Measurements from ENCODE around the gene TMEM178A.
"Not testable (repeated sequence)": the region's sequence is repeated elsewhere in the genome, so short reads cannot be mapped to it uniquely, and the experiment has no call there.

TMEM178A gene

GRCh38 chr2:39665811-39666490 lies at the start of gene TMEM178A:
Gene TMEM178A (plus strand): TSS chr2:39665917. CDS start chr2:39665975, 58 bp downstream.
- no peak for DNase-seq (ENCODE audit: low read depth in 2 of 2)

- DNase-seq (ENCODE audit: low read depth in 2 of 2), result no peak
These were observed 47.5 kb upstream of the TMEM178A start for GRCh38 chr2:39618236-39618635.

- DNase-seq (ENCODE audit: low read depth in 2 of 2), result no peak
These were observed 47.0 kb upstream of the TMEM178A start for GRCh38 chr2:39618736-39619135.

- DNase-seq (ENCODE audit: low read depth in 2 of 2), result no peak
These were observed 45.6 kb upstream of the TMEM178A start for GRCh38 chr2:39620067-39620466.

- DNase-seq (ENCODE audit: low read depth in 2 of 2), result no peak
These were observed 44.1 kb upstream of the TMEM178A start for GRCh38 chr2:39621596-39621995.

GRCh38 chr2:39622860-39623259 lies 42.9 kb upstream of the TMEM178A start:
- DNase-seq (ENCODE audit: low read depth in 2 of 2), result no peak

- no peak for DNase-seq (ENCODE audit: low read depth in 2 of 2)
These were observed 41.8 kb upstream of the TMEM178A start for GRCh38 chr2:39623917-39624316.

GRCh38 chr2:39625193-39625926 lies 40.4 kb upstream of the TMEM178A start:
- no peak for DNase-seq (ENCODE audit: low read depth in 2 of 2)

GRCh38 chr2:39625927-39626270 lies 39.8 kb upstream of the TMEM178A start:
- DNase-seq (ENCODE audit: low read depth in 2 of 2), result no peak

- DNase-seq (ENCODE audit: low read depth in 2 of 2), result not testable (repeated sequence)
These were observed 37.4 kb upstream of the TMEM178A start for GRCh38 chr2:39628346-39628745.

- no peak for DNase-seq (ENCODE audit: low read depth in 2 of 2)
These were observed 36.1 kb upstream of the TMEM178A start for GRCh38 chr2:39629646-39630045.

GRCh38 chr2:39631256-39631655 lies 34.5 kb upstream of the TMEM178A start:
- no peak for DNase-seq (ENCODE audit: low read depth in 2 of 2)

GRCh38 chr2:39631718-39632117 lies 34.0 kb upstream of the TMEM178A start:
- no peak for DNase-seq (ENCODE audit: low read depth in 2 of 2)

GRCh38 chr2:39632876-39633275 lies 32.8 kb upstream of the TMEM178A start:
- no peak for DNase-seq (ENCODE audit: low read depth in 2 of 2)

GRCh38 chr2:39636306-39636705 lies 29.4 kb upstream of the TMEM178A start:
- DNase-seq (ENCODE audit: low read depth in 2 of 2), result no peak

GRCh38 chr2:39638581-39638980 lies 27.1 kb upstream of the TMEM178A start:
- DNase-seq (ENCODE audit: low read depth in 2 of 2), result no peak

GRCh38 chr2:39640107-39640506 lies 25.6 kb upstream of the TMEM178A start:
- DNase-seq (ENCODE audit: low read depth in 2 of 2), result no peak

GRCh38 chr2:39640681-39641080 lies 25.0 kb upstream of the TMEM178A start:
- DNase-seq (ENCODE audit: low read depth in 2 of 2), result no peak

GRCh38 chr2:39641635-39642034 lies 24.1 kb upstream of the TMEM178A start:
- DNase-seq (ENCODE audit: low read depth in 2 of 2), result no peak

- no peak for DNase-seq (ENCODE audit: low read depth in 2 of 2)
These were observed 23.5 kb upstream of the TMEM178A start for GRCh38 chr2:39642051-39642718.

GRCh38 chr2:39645826-39646225 lies 19.9 kb upstream of the TMEM178A start:
- no peak for DNase-seq (ENCODE audit: low read depth in 2 of 2)

GRCh38 chr2:39646267-39646666 lies 19.4 kb upstream of the TMEM178A start:
- no peak for DNase-seq (ENCODE audit: low read depth in 2 of 2)
